ENCODE measurements around the gene SNX9. TPM values are rescaled to one million over a fixed set of nuclear protein-coding genes. Genes with fewer than 3 reads are reported as not detected.

Gene SNX9
- total RNA-seq, 1 donor from 2014 or later = 68.6 TPM

DNA sequence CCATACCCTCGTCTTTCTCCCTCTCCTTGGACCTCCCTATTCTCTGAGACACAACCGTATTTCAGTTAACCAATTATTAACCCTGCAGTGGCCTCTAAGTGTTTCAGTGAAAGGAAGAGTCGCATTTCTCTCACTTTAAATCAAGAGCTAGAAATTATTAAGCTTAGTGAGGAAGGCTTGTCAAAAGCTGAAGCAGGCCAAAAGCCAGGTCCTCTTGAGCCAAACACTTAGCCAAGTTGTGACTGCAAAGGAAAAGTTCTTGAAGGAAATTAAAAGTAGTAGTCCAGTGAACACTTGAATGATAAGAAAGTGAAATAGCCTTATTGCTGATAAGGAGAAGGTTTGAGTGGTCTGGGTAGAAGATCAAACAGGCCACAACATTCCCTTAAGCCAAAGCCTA is 58.3 kb downstream of the SNX9 start:
- Mint-ChIP-seq H3K27ac (ENCODE audit: unreplicated experiment) (peak overlapping the region; percentile 21), H3K9me3 (ENCODE audit: unreplicated experiment) (no peaks in the 10 kb centered on the region), H3K27me3 (ENCODE audit: unreplicated experiment) (no peaks in the 10 kb centered on the region), H3K36me3 (ENCODE audit: low read depth, unreplicated experiment) (peaks cover 42% of the 10 kb centered on the region), H3K4me3 (ENCODE audit: unreplicated experiment) (no peak overlapping the region), H3K4me1 (ENCODE audit: unreplicated experiment) (peaks cover 50% of the 10 kb centered on the region)
- TF ChIP-seq CTCF (IDR thresholded peaks at IDR 0.05; ENCODE audit: unreplicated experiment) = no peak
- DNase-seq (ENCODE audit: low spot score) = no peak

GRCh38 chr6:157884756-157885155 is 61.7 kb downstream of the SNX9 start:
- peaks cover 58% of the 10 kb centered on the region for H3K36me3 Mint-ChIP-seq (ENCODE audit: low read depth, unreplicated experiment)
- TF ChIP-seq CTCF (IDR thresholded peaks at IDR 0.05; ENCODE audit: unreplicated experiment) = no peak
- H3K4me1 Mint-ChIP-seq (ENCODE audit: unreplicated experiment) = peaks cover 25% of the 10 kb centered on the region
- no peaks in the 10 kb centered on the region for H3K9me3 Mint-ChIP-seq (ENCODE audit: unreplicated experiment)
- H3K27ac Mint-ChIP-seq (ENCODE audit: unreplicated experiment) = no peak overlapping the region
- no peak for DNase-seq (ENCODE audit: low spot score)
- peaks cover 7% of the 10 kb centered on the region for H3K27me3 Mint-ChIP-seq (ENCODE audit: unreplicated experiment)
- H3K4me3 Mint-ChIP-seq (ENCODE audit: unreplicated experiment) = no peak overlapping the region

GRCh38 chr6:157885211-157885788 is 62.3 kb downstream of the SNX9 start:
- Mint-ChIP-seq H3K27ac (ENCODE audit: unreplicated experiment) (peak overlapping the region; percentile 67), H3K4me3 (ENCODE audit: unreplicated experiment) (no peak overlapping the region), H3K9me3 (ENCODE audit: unreplicated experiment) (no peaks in the 10 kb centered on the region), H3K36me3 (ENCODE audit: low read depth, unreplicated experiment) (peaks cover 60% of the 10 kb centered on the region), H3K4me1 (ENCODE audit: unreplicated experiment) (peaks cover 22% of the 10 kb centered on the region), H3K27me3 (ENCODE audit: unreplicated experiment) (peaks cover 8% of the 10 kb centered on the region)
- DNase-seq (ENCODE audit: low spot score) = no peak
- no peak for TF ChIP-seq CTCF (IDR thresholded peaks at IDR 0.05; ENCODE audit: unreplicated experiment)

DNA sequence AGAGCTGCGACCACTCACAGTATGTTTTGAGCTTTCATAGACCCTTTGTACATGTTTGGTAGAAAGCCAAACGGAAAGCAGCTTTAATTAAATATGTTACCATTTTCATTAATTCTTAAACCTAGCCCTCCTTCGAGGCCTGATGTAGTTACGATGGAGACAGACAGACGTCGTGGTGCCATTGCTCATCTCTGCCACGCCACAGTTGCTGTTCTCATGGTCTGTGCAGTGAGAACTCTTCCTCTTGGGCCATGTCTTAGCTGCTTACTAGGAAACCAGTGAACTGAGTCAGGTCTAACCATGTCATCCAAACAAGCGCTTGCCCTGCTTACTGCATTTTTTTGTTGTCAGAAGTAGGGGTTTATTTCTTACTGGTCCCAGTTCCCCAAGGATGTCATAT is 62.8 kb downstream of the SNX9 start:
- peaks cover 10% of the 10 kb centered on the region for H3K27me3 Mint-ChIP-seq (ENCODE audit: unreplicated experiment)
- peak overlapping the region; percentile 36 for H3K27ac Mint-ChIP-seq (ENCODE audit: unreplicated experiment)
- peaks cover 20% of the 10 kb centered on the region for H3K4me1 Mint-ChIP-seq (ENCODE audit: unreplicated experiment)
- peaks cover 65% of the 10 kb centered on the region for H3K36me3 Mint-ChIP-seq (ENCODE audit: low read depth, unreplicated experiment)
- no peak for TF ChIP-seq CTCF (IDR thresholded peaks at IDR 0.05; ENCODE audit: unreplicated experiment)
- no peak overlapping the region for H3K4me3 Mint-ChIP-seq (ENCODE audit: unreplicated experiment)
- no peak for DNase-seq (ENCODE audit: low spot score)
- H3K9me3 Mint-ChIP-seq (ENCODE audit: unreplicated experiment) = no peaks in the 10 kb centered on the region

DNA sequence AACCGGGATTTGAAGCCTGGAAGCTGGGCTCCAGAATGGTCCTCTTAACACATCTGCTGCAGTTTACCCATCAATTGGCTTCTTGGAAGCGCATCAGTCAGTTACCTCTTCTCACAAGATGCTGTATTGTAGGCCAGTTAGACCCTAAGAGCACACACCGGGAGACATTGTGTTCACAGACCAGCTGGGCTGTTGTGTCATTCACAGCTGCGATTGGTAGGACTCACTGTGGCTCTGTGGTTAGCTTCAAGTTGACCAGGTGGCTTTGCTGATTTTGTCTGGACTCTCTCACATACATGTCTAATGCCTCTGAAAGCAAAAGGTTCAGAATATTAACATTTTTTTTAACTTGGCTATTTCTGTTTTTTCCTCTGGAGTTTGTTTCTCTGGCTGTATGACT is 64.8 kb downstream of the SNX9 start:
- Mint-ChIP-seq H3K27ac (ENCODE audit: unreplicated experiment) (no peak overlapping the region), H3K4me3 (ENCODE audit: unreplicated experiment) (no peak overlapping the region), H3K9me3 (ENCODE audit: unreplicated experiment) (no peaks in the 10 kb centered on the region), H3K27me3 (ENCODE audit: unreplicated experiment) (peaks cover 16% of the 10 kb centered on the region), H3K4me1 (ENCODE audit: unreplicated experiment) (peaks cover 18% of the 10 kb centered on the region), H3K36me3 (ENCODE audit: low read depth, unreplicated experiment) (peaks cover 54% of the 10 kb centered on the region)
- no peak for TF ChIP-seq CTCF (IDR thresholded peaks at IDR 0.05; ENCODE audit: unreplicated experiment)
- no peak for DNase-seq (ENCODE audit: low spot score)

Measured in endothelial cell (in vitro differentiated cells).